Stimulated activated CD4-positive, alpha-beta T cell treated with anti-CD3 and anti-CD28 coated beads, Interleukin-12 subunit alpha, Interleukin-12 subunit beta, amount 100 ng/mL, for 4 hours (primary cell): ENCODE results near the gene C11orf42.

Source experiments
- DNase-seq: peaks from one replicate; pipeline ENCODE4 v3.0.0-alpha.2; 2020

The C11orf42 gene

GRCh38 chr11:6205366-6205765 is at the start of gene C11orf42:
TSS of gene C11orf42 (plus strand) at chr11:6205557. CDS start at chr11:6205616, 59 bp downstream.
- no peak for DNase-seq

- DNase-seq, result no peak
Observed at GRCh38 chr11:6156628-6157359, 48.6 kb upstream of the C11orf42 start.

- no peak for DNase-seq
Observed at GRCh38 chr11:6170226-6170625, 35.1 kb upstream of the C11orf42 start, which contains the start of gene OR52B2. TSS of gene OR52B2 (minus strand) at chr11:6170326. CDS start at chr11:6170326, 0 bp downstream.

- no peak for DNase-seq
Observed at GRCh38 chr11:6175440-6175839, 29.9 kb upstream of the C11orf42 start.

- no peak for DNase-seq
Observed at GRCh38 chr11:6191742-6192141, 13.6 kb upstream of the C11orf42 start.

- DNase-seq, result no peak
Observed at GRCh38 chr11:6194065-6194581, 11.2 kb upstream of the C11orf42 start.

GRCh38 chr11:6196396-6196795 is 9.0 kb upstream of the C11orf42 start:
- no peak for DNase-seq

GRCh38 chr11:6197466-6198200 is 7.7 kb upstream of the C11orf42 start:
- DNase-seq, result no peak

GRCh38 chr11:6199174-6199810 is 6.1 kb upstream of the C11orf42 start, which contains the start of gene OR52W1:
TSS of gene OR52W1 (plus strand) at chr11:6199224. CDS start at chr11:6199224, 0 bp downstream.
- no peak for DNase-seq

GRCh38 chr11:6200975-6201374 is 4.4 kb upstream of the C11orf42 start:
- DNase-seq, result no peak

GRCh38 chr11:6201481-6201880 is 3.9 kb upstream of the C11orf42 start:
- no peak for DNase-seq

- no peak for DNase-seq
Observed at GRCh38 chr11:6202041-6202440, 3.3 kb upstream of the C11orf42 start.

GRCh38 chr11:6203327-6203726 is 2.0 kb upstream of the C11orf42 start:
- no peak for DNase-seq

- DNase-seq, result no peak
Observed at GRCh38 chr11:6204706-6205105, 651 bp upstream of the C11orf42 start.

- DNase-seq, result no peak
Observed at GRCh38 chr11:6206456-6207180, 1.3 kb downstream of the C11orf42 start.

GRCh38 chr11:6209801-6210200 is 4.4 kb downstream of the C11orf42 start:
- no peak for DNase-seq

- DNase-seq, result no peak
Observed at GRCh38 chr11:6210274-6210955, 5.1 kb downstream of the C11orf42 start.

- no peak for DNase-seq
Observed at GRCh38 chr11:6214530-6214929, 9.2 kb downstream of the C11orf42 start.

GRCh38 chr11:6216501-6216900 is 11.1 kb downstream of the C11orf42 start:
- no peak for DNase-seq

GRCh38 chr11:6217722-6218121 is 12.4 kb downstream of the C11orf42 start:
- no peak for DNase-seq

GRCh38 chr11:6219359-6219758 is 14.0 kb downstream of the C11orf42 start:
- no peak for DNase-seq

GRCh38 chr11:6223854-6224253 is 18.5 kb downstream of the C11orf42 start:
- DNase-seq, result no peak
